HCT116 (cell line): ENCODE measurements around the gene TGFBR3. TPM values are rescaled to one million over a fixed set of nuclear protein-coding genes. Genes with fewer than 3 reads are reported as not detected.

Source experiments
- ATAC-seq: fragments of 200-7000 bp; cut with Tn5 transposase; 2 replicates; pipeline ENCODE4 v1.9.1; 2020; ENCODE audit warnings: mild to moderate bottlenecking, moderate library complexity
- BruUV-seq: library from RNA; stranded (reverse); fragments of 400-500 nt; replicated peaks from 2 replicates; lab custom pipeline; 2021; lab: Mats Ljungman, UMichigan
- CTCF ChIA-PET: fragments of 300-600 bp; sonication (Branson Sonifier 250); formaldehyde crosslinking; loops from one replicate; lab custom pipeline; 2021; ENCODE audit warnings: antibody characterized with exemption; lab: Charles Lee
- POLR2A ChIA-PET: fragments of 300-600, 350-600 bp; sonication (Branson Sonifier 250); formaldehyde crosslinking; loops from one replicate; lab custom pipeline; 2021; ENCODE audit warnings: antibody characterized with exemption; lab: Charles Lee
- RAD21 ChIA-PET, 2 experiments: fragments of 300-600 bp; sonication (Branson Sonifier 250); formaldehyde crosslinking; loops; one replicate each; lab custom pipeline; 2023; ENCODE audit warnings: low total read pairs in 2 of 2; ENCODE audit not compliant: uncharacterized antibody in 2 of 2, unreplicated experiment in 2 of 2, low non-redundant PET in 1 of 2; lab: Charles Lee
- DNase-seq: peaks from one replicate; pipeline ENCODE4 v3.0.0-alpha.2; 2010; ENCODE audit warnings: low read depth, low spot score
- H2AFZ ChIP-seq: fragments of 200-600 bp; shearing (Covaris generic), sonication (generic); 2 replicates; pipeline ENCODE4 v1.6.1; 2017; ENCODE audit warnings: low read depth, mixed run types, mixed read lengths, antibody characterized with exemption, low read length; ENCODE audit not compliant: poor library complexity, severe bottlenecking
- H3K27ac ChIP-seq: 2 replicates; pipeline ENCODE4 v1.5.1; 2012; ENCODE audit warnings: low read depth, low read length
- H3K27me3 ChIP-seq: fragments of 200-600 bp; sonication (generic); 2 replicates; pipeline ENCODE4 v1.6.1; 2016; ENCODE audit warnings: mixed run types, low read length, mixed read lengths; ENCODE audit not compliant: insufficient read depth
- H3K36me3 ChIP-seq, 2 experiments: fragments of 200-500 bp in 1 of 2; fragments of 200-600 bp in 1 of 2; sonication (Bioruptor generic) in 1 of 2; sonication (generic) in 1 of 2; 2 replicates each; pipeline versions ENCODE4 v1.5.1 to v1.6.1; 2014 to 2016; ENCODE audit warnings: low read length in 2 of 2, inconsistent platforms in 1 of 2, mixed read lengths in 1 of 2, mixed run types in 1 of 2; ENCODE audit not compliant: insufficient read depth in 2 of 2, control insufficient read depth in 1 of 2
- H3K4me1 ChIP-seq, 2 experiments: fragments of 200-600 bp in 1 of 2; sonication (generic) in 1 of 2; 2 replicates each; pipeline versions ENCODE4 v1.5.1 to v1.6.1; 2012 to 2017; ENCODE audit warnings: low read length in 2 of 2, inconsistent platforms in 1 of 2, mild to moderate bottlenecking in 1 of 2, mixed read lengths in 1 of 2, mixed run types in 1 of 2, moderate library complexity in 1 of 2; ENCODE audit not compliant: insufficient read depth in 2 of 2, control insufficient read depth in 1 of 2
- H3K4me2 ChIP-seq: fragments of 200-600 bp; sonication (generic); 2 replicates; pipeline ENCODE4 v1.6.1; 2017; ENCODE audit warnings: mixed run types, low read length, mixed read lengths
- H3K4me3 ChIP-seq, 2 experiments: fragments of 200-600 bp in 1 of 2; sonication (generic) in 1 of 2; replicated peaks in 1 of 2; 2 replicates each; pipeline ENCODE4 v1.5.1; 2011 to 2016; ENCODE audit warnings: low read length in 2 of 2, control low read depth in 1 of 2, low read depth in 1 of 2, mild to moderate bottlenecking in 1 of 2, mixed read lengths in 1 of 2, mixed run types in 1 of 2
- H3K79me2 ChIP-seq: fragments of 200-600 bp; sonication (generic); 2 replicates; pipeline ENCODE4 v1.6.1; 2017; ENCODE audit warnings: mild to moderate bottlenecking, mixed run types, low read length, moderate library complexity, mixed read lengths; ENCODE audit not compliant: insufficient read depth
- H3K9ac ChIP-seq: fragments of 200-600 bp; sonication (generic); 2 replicates; pipeline ENCODE4 v1.6.1; 2016; ENCODE audit warnings: low read length, mixed read lengths
- H3K9me2 ChIP-seq: fragments of 200-600 bp; sonication (generic), shearing (Covaris generic); 2 replicates; pipeline ENCODE4 v1.6.1; 2017; ENCODE audit warnings: mixed run types, mild to moderate bottlenecking, moderate library complexity; ENCODE audit not compliant: insufficient read depth
- H3K9me3 ChIP-seq, 2 experiments: fragments of 200-500 bp in 1 of 2; fragments of 200-600 bp in 1 of 2; sonication (Bioruptor generic) in 1 of 2; sonication (generic) in 1 of 2; 2 replicates each; pipeline ENCODE4 v1.6.1; 2014 to 2017; ENCODE audit warnings: low read length in 2 of 2, mixed read lengths in 2 of 2, inconsistent platforms in 1 of 2, low read depth in 1 of 2, mild to moderate bottlenecking in 1 of 2, mixed run types in 1 of 2, moderate library complexity in 1 of 2; ENCODE audit not compliant: control insufficient read depth in 1 of 2, insufficient read depth in 1 of 2
- H4K20me1 ChIP-seq: fragments of 200-600 bp; sonication (generic), shearing (Covaris generic); 2 replicates; pipeline ENCODE4 v1.6.1; 2017; ENCODE audit warnings: mixed run types, mild to moderate bottlenecking, moderate library complexity; ENCODE audit not compliant: insufficient read depth
- EZH2 ChIP-seq: fragments of 200-600 bp; sonication (generic); IDR thresholded peaks from 2 replicates; pipeline ENCODE4 v1.6.1; 2017; ENCODE audit warnings: antibody characterized with exemption, mixed run types
- EZH2phosphoT487 ChIP-seq: fragments of 200-600 bp; IDR thresholded peaks from 2 replicates; pipeline ENCODE4 v1.6.1; 2018; ENCODE audit warnings: antibody characterized with exemption, borderline replicate concordance
- RAD21 ChIP-seq: IDR thresholded peaks from 2 replicates; pipeline ENCODE4 v1.6.1; 2012; ENCODE audit warnings: low read depth, mild to moderate bottlenecking
- YY1 ChIP-seq: IDR thresholded peaks from 2 replicates; pipeline ENCODE4 v1.6.1; 2011; ENCODE audit warnings: low read length, low read depth, moderate library complexity, mild to moderate bottlenecking; ENCODE audit not compliant: insufficient replicate concordance; ENCODE audit errors: extremely low read depth
- intact Hi-C: fragments of 100-400 bp; cut with micrococcal nuclease; formaldehyde crosslinking; loops from 2 replicates; pipeline ENCODE4 v1.10.0; 2022
- total RNA-seq: library from RNA; stranded (reverse); gene quantifications from one replicate; pipeline ENCODE4 v1.2.1, GENCODE V29; 2021; ENCODE audit not compliant: unreplicated experiment

Gene TGFBR3
- total RNA-seq, 1 experiment from 2014 or later, result 7.1 TPM

- no peak overlapping the region for H3K4me2 ChIP-seq
- DNase-seq (no peak), ATAC-seq (no peak)
- no peaks in the 10 kb centered on the region for H3K36me3 ChIP-seq
- no peak overlapping the region for H3K27ac ChIP-seq
- intact Hi-C loops, result no loop called here
- no TSS peak for BruUV-seq
- RAD21 ChIA-PET, result no interaction called here
- no peaks in the 10 kb centered on the region for H3K79me2 ChIP-seq
- H3K9me3 ChIP-seq, result no peaks in the 10 kb centered on the region
- no peak overlapping the region for H3K9ac ChIP-seq
- TF ChIP-seq EZH2 (no peak), YY1 (no peak), RAD21 (no peak)
- peaks cover 0 to 7% of the 10 kb centered on the region in 2 experiments; a peak in 2 of 4 replicates for H3K4me1 ChIP-seq
- no peaks in the 10 kb centered on the region; the same call in 1 of the 2 replicates for H3K27me3 ChIP-seq
- POLR2A ChIA-PET, result no interaction called here
- H4K20me1 ChIP-seq, result no peaks in the 10 kb centered on the region
- H3K4me3 ChIP-seq, result no peak overlapping the region
- CTCF ChIA-PET, result no interaction called here
- no peak overlapping the region for H2AFZ ChIP-seq
- no peaks in the 10 kb centered on the region for H3K9me2 ChIP-seq
Observed at GRCh38 chr1:91811363-91812025, 74.5 kb downstream of the TGFBR3 start.

- ChIA-PET POLR2A (no interaction called here), RAD21 (no interaction called here), CTCF (no interaction called here)
- Histone ChIP-seq H3K9ac (no peak overlapping the region), H3K36me3 (no peaks in the 10 kb centered on the region), H3K9me2 (no peaks in the 10 kb centered on the region), H4K20me1 (no peaks in the 10 kb centered on the region), H3K4me1 (peaks cover 10 to 27% of the 10 kb centered on the region in 2 experiments), H2AFZ (no peak overlapping the region), H3K79me2 (no peaks in the 10 kb centered on the region), H3K4me2 (no peak overlapping the region; the same call in 1 of the 2 replicates), H3K27ac (no peak overlapping the region), H3K27me3 (no peaks in the 10 kb centered on the region; the same call in 1 of the 2 replicates), H3K9me3 (no peaks in the 10 kb centered on the region), H3K4me3 (no peak overlapping the region)
- BruUV-seq, result no TSS peak
- ATAC-seq (no peak), DNase-seq (no peak)
- intact Hi-C loops, result no loop called here
- no peak for TF ChIP-seq EZH2phosphoT487
Observed at GRCh38 chr1:91809317-91809716, 76.6 kb downstream of the TGFBR3 start.
